H9 (cell line): ENCODE results near the gene MDFI. TPM values are rescaled to one million over a fixed set of nuclear protein-coding genes. Genes with fewer than 3 reads are reported as not detected.

Source experiments
- DNase-seq: peaks from one replicate; pipeline ENCODE4 v3.0.0-alpha.2; 2017
- H2AFZ ChIP-seq: one replicate; pipeline ENCODE4 v1.6.1; 2013; ENCODE audit warnings: mild to moderate bottlenecking, low read length, control low read depth, moderate library complexity
- H2AK5ac ChIP-seq: 2 replicates; pipeline ENCODE4 v1.6.1; 2013; ENCODE audit warnings: low read length, control low read depth, mixed read lengths; ENCODE audit not compliant: insufficient read length
- H2BK120ac ChIP-seq: one replicate; pipeline ENCODE4 v1.6.1; 2013; ENCODE audit warnings: low read depth, mild to moderate bottlenecking, low read length, control low read depth, inconsistent platforms; ENCODE audit not compliant: poor library complexity, severe bottlenecking
- H2BK12ac ChIP-seq: 2 replicates; pipeline ENCODE4 v1.6.1; 2013; ENCODE audit warnings: low read length, control low read depth, mixed read lengths, low read depth; ENCODE audit not compliant: insufficient read length
- H2BK15ac ChIP-seq: 2 replicates; pipeline ENCODE4 v1.6.1; 2013; ENCODE audit warnings: low read depth, low read length, control low read depth
- H2BK20ac ChIP-seq: one replicate; pipeline ENCODE4 v1.6.1; 2013; ENCODE audit warnings: low read depth, mild to moderate bottlenecking, low read length, control low read depth, inconsistent platforms; ENCODE audit not compliant: poor library complexity, severe bottlenecking
- H2BK5ac ChIP-seq: 2 replicates; pipeline ENCODE4 v1.6.1; 2013; ENCODE audit warnings: low read length, control low read depth, mixed read lengths; ENCODE audit not compliant: insufficient read length
- H3K14ac ChIP-seq: 2 replicates; pipeline ENCODE4 v1.6.1; 2013; ENCODE audit warnings: low read length, control low read depth; ENCODE audit not compliant: insufficient read depth
- H3K18ac ChIP-seq: 2 replicates; pipeline ENCODE4 v1.6.1; 2013; ENCODE audit warnings: low read depth, mild to moderate bottlenecking, mixed read lengths, low read length, control low read depth; ENCODE audit not compliant: insufficient read length
- H3K23ac ChIP-seq: 2 replicates; pipeline ENCODE4 v1.6.1; 2013; ENCODE audit warnings: low read length, control low read depth, mixed read lengths, low read depth; ENCODE audit not compliant: insufficient read length
- H3K23me2 ChIP-seq: 2 replicates; pipeline ENCODE4 v1.6.1; 2013; ENCODE audit warnings: low read depth, mild to moderate bottlenecking, mixed read lengths, low read length, control low read depth; ENCODE audit not compliant: insufficient read length, poor library complexity, severe bottlenecking
- H3K27ac ChIP-seq: 2 replicates; pipeline ENCODE4 v1.5.1; 2013; ENCODE audit warnings: low read length, control low read depth, mixed read lengths, low read depth; ENCODE audit not compliant: insufficient read length
- H3K27me3 ChIP-seq: 2 replicates; pipeline ENCODE4 v1.6.1; 2013; ENCODE audit warnings: low read length, control low read depth, inconsistent platforms; ENCODE audit not compliant: insufficient read depth
- H3K4ac ChIP-seq: 2 replicates; pipeline ENCODE4 v1.6.1; 2013; ENCODE audit warnings: low read depth, mild to moderate bottlenecking, control low read depth, inconsistent platforms, low read length, moderate library complexity
- H3K4me1 ChIP-seq: 2 replicates; pipeline ENCODE4 v1.6.1; 2013; ENCODE audit warnings: low read length, control low read depth, inconsistent platforms; ENCODE audit not compliant: insufficient read depth
- H3K4me2 ChIP-seq: 2 replicates; pipeline ENCODE4 v1.6.1; 2013; ENCODE audit warnings: low read length, control low read depth, mixed read lengths; ENCODE audit not compliant: insufficient read length, insufficient read depth
- H3K56ac ChIP-seq: 2 replicates; pipeline ENCODE4 v1.6.1; 2013; ENCODE audit warnings: low read depth, mild to moderate bottlenecking, mixed read lengths, low read length, control low read depth; ENCODE audit not compliant: insufficient read length
- H3K79me1 ChIP-seq: 2 replicates; pipeline ENCODE4 v1.6.1; 2013; ENCODE audit warnings: low read depth, mild to moderate bottlenecking, moderate library complexity, low read length, control low read depth, inconsistent platforms; ENCODE audit not compliant: insufficient read depth, poor library complexity, severe bottlenecking
- H3K79me2 ChIP-seq: 2 replicates; pipeline ENCODE4 v1.6.1; 2013; ENCODE audit warnings: low read length, control low read depth, inconsistent platforms; ENCODE audit not compliant: insufficient read depth
- H3K9ac ChIP-seq: 2 replicates; pipeline ENCODE4 v1.6.1; 2013; ENCODE audit warnings: low read length, control low read depth, mixed read lengths; ENCODE audit not compliant: insufficient read length; ENCODE audit errors: extremely low read depth
- H3K9me3 ChIP-seq: one replicate; pipeline ENCODE4 v1.6.1; 2013; ENCODE audit warnings: low read depth, low read length, inconsistent platforms; ENCODE audit not compliant: control insufficient read depth
- H3T11ph ChIP-seq: one replicate; pipeline ENCODE4 v1.6.1; 2013; ENCODE audit warnings: mild to moderate bottlenecking, low read length, control low read depth, inconsistent platforms
- H4K20me1 ChIP-seq: one replicate; pipeline ENCODE4 v1.6.1; 2013; ENCODE audit not compliant: control insufficient read depth, insufficient read length, insufficient read depth
- H4K5ac ChIP-seq: 2 replicates; pipeline ENCODE4 v1.6.1; 2013; ENCODE audit warnings: low read depth, mild to moderate bottlenecking, mixed read lengths, low read length, control low read depth; ENCODE audit not compliant: insufficient read length
- H4K8ac ChIP-seq: replicated peaks from 2 replicates; pipeline ENCODE4 v1.6.1; 2013; ENCODE audit warnings: low read length, control low read depth, mixed read lengths, low read depth; ENCODE audit not compliant: insufficient read length
- H4K91ac ChIP-seq: 2 replicates; pipeline ENCODE4 v1.6.1; 2013; ENCODE audit warnings: low read depth, mild to moderate bottlenecking, moderate library complexity, mixed read lengths, low read length, control low read depth; ENCODE audit not compliant: insufficient read length
- H3K27ac Mint-ChIP-seq, 3 experiments: 2 replicates in 2 of 3; 3 replicates in 1 of 3; pipeline ENCODE4 v1.8.0; 2020 to 2021; ENCODE audit warnings: mixed read lengths in 3 of 3, mild to moderate bottlenecking in 1 of 3, moderate library complexity in 1 of 3
- H3K27me3 Mint-ChIP-seq: 2 replicates; pipeline ENCODE4 v1.8.0; 2021; ENCODE audit warnings: low read depth, mild to moderate bottlenecking, moderate library complexity, mixed read lengths
- H3K36me3 Mint-ChIP-seq, 3 experiments: 2 replicates in 2 of 3; 3 replicates in 1 of 3; pipeline ENCODE4 v1.8.0; 2020 to 2021; ENCODE audit warnings: low read depth in 3 of 3, mixed read lengths in 3 of 3; ENCODE audit not compliant: insufficient read depth in 1 of 3
- H3K4me1 Mint-ChIP-seq, 2 experiments: 2 replicates each; pipeline ENCODE4 v1.8.0; 2020; ENCODE audit warnings: mixed read lengths in 2 of 2
- H3K4me3 Mint-ChIP-seq, 2 experiments: 2 replicates in 1 of 2; 3 replicates in 1 of 2; pipeline ENCODE4 v1.8.0; 2020 to 2021; ENCODE audit warnings: mild to moderate bottlenecking in 2 of 2, mixed read lengths in 2 of 2, moderate library complexity in 1 of 2
- H3K9me3 Mint-ChIP-seq, 2 experiments: 2 replicates in 1 of 2; 3 replicates in 1 of 2; pipeline ENCODE4 v1.8.0; 2020; ENCODE audit warnings: mild to moderate bottlenecking in 2 of 2, mixed read lengths in 2 of 2, moderate library complexity in 1 of 2
- WGBS: extraction: QIAGEN DNeasy Blood & Tissue Kit; methylation state at CpG from one replicate; pipeline ENCODE4 v1.1.7; 2013; ENCODE audit warnings: missing lambda C conversion rate, low lambda C conversion rate, mixed read lengths; ENCODE audit not compliant: insufficient read length; ENCODE audit errors: extremely low coverage; 5-methylcytosine and 5-hydroxymethylcytosine counted together
- total RNA-seq: library from RNA; stranded (reverse); gene quantifications from 2 replicates; pipeline ENCODE4 v1.2.1, GENCODE V29; 2021
- TF ChIP-seq, protein P1 (sequence below): fragments of 200-600 bp; sonication (generic); conservative IDR thresholded peaks from 3 replicates; pipeline ENCODE4 v1.8.0; 2021; ENCODE audit warnings: antibody characterized with exemption, mild to moderate bottlenecking

MDFI gene
- total RNA-seq, 1 experiment from 2014 or later = 45.0 TPM

DNA sequence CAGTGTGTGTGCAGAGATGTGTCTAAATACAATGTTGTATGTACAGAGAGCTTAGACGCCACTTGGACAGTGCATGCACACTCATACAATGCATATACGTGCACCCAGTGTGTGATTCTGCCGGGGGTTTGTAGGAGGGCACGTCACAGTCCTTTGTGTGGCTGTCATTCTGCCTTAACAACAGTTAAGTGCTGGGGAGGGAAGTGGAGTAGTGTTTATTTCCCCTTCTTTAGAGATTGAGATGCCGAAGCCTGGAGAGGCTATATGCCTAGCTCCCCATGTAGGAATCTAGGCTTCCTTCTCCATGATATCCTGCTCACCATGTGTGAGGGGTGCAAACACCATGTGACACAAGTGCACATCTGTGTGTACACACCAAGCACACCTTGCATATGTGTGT is 38.2 kb downstream of the MDFI start:
- no peak overlapping the region for H3K4me3 Mint-ChIP-seq
- H3K27ac Mint-ChIP-seq = no peak overlapping the region; a peak in 1 of 7 replicates
- H4K8ac ChIP-seq = no peak overlapping the region
- H3K27me3 Mint-ChIP-seq = peaks cover 25% of the 10 kb centered on the region
- H3K23ac ChIP-seq = no peak overlapping the region
- H3K4ac ChIP-seq = no peak overlapping the region
- no peak for DNase-seq
- H2AK5ac ChIP-seq = no peak overlapping the region
- no peak overlapping the region for H4K91ac ChIP-seq
- no peaks in the 10 kb centered on the region for H3K9me3 ChIP-seq
- TF ChIP-seq, protein P1, sequence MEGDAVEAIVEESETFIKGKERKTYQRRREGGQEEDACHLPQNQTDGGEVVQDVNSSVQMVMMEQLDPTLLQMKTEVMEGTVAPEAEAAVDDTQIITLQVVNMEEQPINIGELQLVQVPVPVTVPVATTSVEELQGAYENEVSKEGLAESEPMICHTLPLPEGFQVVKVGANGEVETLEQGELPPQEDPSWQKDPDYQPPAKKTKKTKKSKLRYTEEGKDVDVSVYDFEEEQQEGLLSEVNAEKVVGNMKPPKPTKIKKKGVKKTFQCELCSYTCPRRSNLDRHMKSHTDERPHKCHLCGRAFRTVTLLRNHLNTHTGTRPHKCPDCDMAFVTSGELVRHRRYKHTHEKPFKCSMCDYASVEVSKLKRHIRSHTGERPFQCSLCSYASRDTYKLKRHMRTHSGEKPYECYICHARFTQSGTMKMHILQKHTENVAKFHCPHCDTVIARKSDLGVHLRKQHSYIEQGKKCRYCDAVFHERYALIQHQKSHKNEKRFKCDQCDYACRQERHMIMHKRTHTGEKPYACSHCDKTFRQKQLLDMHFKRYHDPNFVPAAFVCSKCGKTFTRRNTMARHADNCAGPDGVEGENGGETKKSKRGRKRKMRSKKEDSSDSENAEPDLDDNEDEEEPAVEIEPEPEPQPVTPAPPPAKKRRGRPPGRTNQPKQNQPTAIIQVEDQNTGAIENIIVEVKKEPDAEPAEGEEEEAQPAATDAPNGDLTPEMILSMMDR = no peak
- no peak overlapping the region for H2BK5ac ChIP-seq
- H3K9ac ChIP-seq = no peak overlapping the region
- peaks cover 21 to 46% of the 10 kb centered on the region in 2 experiments for H3K4me1 Mint-ChIP-seq
- H3K36me3 Mint-ChIP-seq = no peaks in the 10 kb centered on the region
- no peak overlapping the region for H2BK120ac ChIP-seq
- no peak overlapping the region for H3K14ac ChIP-seq
- no peaks in the 10 kb centered on the region for H3K9me3 Mint-ChIP-seq
- H4K5ac ChIP-seq = no peak overlapping the region
- no peaks in the 10 kb centered on the region for H3K79me1 ChIP-seq
- no peak overlapping the region for H3K56ac ChIP-seq
- H3K27me3 ChIP-seq = no peaks in the 10 kb centered on the region
- no peak overlapping the region for H3K18ac ChIP-seq
- whole genome bisulfite sequencing = no CpG with 5 or more reads among the region's 5 CpGs
- no peaks in the 10 kb centered on the region for H4K20me1 ChIP-seq
- H3K27ac ChIP-seq = no peak overlapping the region
- H2BK15ac ChIP-seq = no peak overlapping the region
- no peaks in the 10 kb centered on the region for H3K23me2 ChIP-seq
- H3K4me1 ChIP-seq = no peaks in the 10 kb centered on the region
- H2AFZ ChIP-seq = no peak overlapping the region
- no peak overlapping the region for H3K4me2 ChIP-seq
- H2BK12ac ChIP-seq = no peak overlapping the region
- H3T11ph ChIP-seq = no peak overlapping the region
- no peaks in the 10 kb centered on the region for H3K79me2 ChIP-seq
- H2BK20ac ChIP-seq = no peak overlapping the region
